ENCODE data around the gene OSBPL8. TPM values are rescaled to one million over a fixed set of nuclear protein-coding genes. Genes with fewer than 3 reads are reported as not detected.

OSBPL8 gene
- total and polyA plus RNA-seq, 9 of the 15 experiments (the other 6 are each of a cell fraction or from before 2014, with no cell fraction given): 17.4 to 82.7 (median 42.8) TPM

- TF ChIP-seq PBX2 (CRISPR knock-in tag; IDR thresholded peaks at IDR 0.05; ENCODE audit: low read depth) (no peak), PBX2 (tag; conservative IDR thresholded peaks at IDR 0.05; ENCODE audit: low read depth) (peak; percentile 32; the same call in 1 of the 2 replicates), FOS (IDR thresholded peaks at IDR 0.05; ENCODE audit: extremely low read depth, insufficient read length) (peak; percentile 18), KDM1A (IDR thresholded peaks at IDR 0.05) (peak; percentile 37 to 39; a peak in 2 of 4 replicates), RBM17 (IDR thresholded peaks at IDR 0.05; ENCODE audit: borderline replicate concordance, low read depth, low read length) (no peak), DPF2 (IDR thresholded peaks at IDR 0.05) (peak; percentile 65), JUND (IDR thresholded peaks at IDR 0.05; ENCODE audit: borderline replicate concordance, low read depth, low read length) (peak; percentile 91), JUND (tag; IDR thresholded peaks at IDR 0.05; ENCODE audit: borderline replicate concordance, low read depth, low read length) (peak; percentile 94), KLF6 (CRISPR knock-in tag; IDR thresholded peaks at IDR 0.05; ENCODE audit: borderline replicate concordance) (no peak), GATAD2A (IDR thresholded peaks at IDR 0.05) (0 out of 2 replicates have a peak, but pooled peaks have one; percentile 33), CC2D1A (IDR thresholded peaks at IDR 0.05) (no peak), NFE2 (IDR thresholded peaks at IDR 0.05; ENCODE audit: low read depth) (peak; percentile 86), PKNOX1 (IDR thresholded peaks at IDR 0.05) (peak; percentile 62), FOXK2 (conservative IDR thresholded peaks at IDR 0.05 in 1 of 2, IDR thresholded peaks at IDR 0.05 in 1 of 2; ENCODE audit: low read depth in 2 of 2) (0 out of 4 replicates have a peak, but pooled peaks of 1 of the 2 experiments have one; percentile 53), SMARCE1 (IDR thresholded peaks at IDR 0.05) (peak; percentile 33; the same call in 1 of the 2 replicates), ZNF316 (IDR thresholded peaks at IDR 0.05) (peak; percentile 76), MEIS2 (IDR thresholded peaks at IDR 0.05; ENCODE audit: partially characterized antibody) (peak; percentile 61)
- TF ChIP-seq, protein P1, sequence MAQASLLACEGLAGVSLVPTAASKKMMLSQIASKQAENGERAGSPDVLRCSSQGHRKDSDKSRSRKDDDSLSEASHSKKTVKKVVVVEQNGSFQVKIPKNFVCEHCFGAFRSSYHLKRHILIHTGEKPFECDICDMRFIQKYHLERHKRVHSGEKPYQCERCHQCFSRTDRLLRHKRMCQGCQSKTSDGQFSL (CRISPR knock-in tag; IDR thresholded peaks at IDR 0.05): no peak
- TF ChIP-seq, protein P1 (tag; IDR thresholded peaks at IDR 0.05): no peak
- TF ChIP-seq, protein P2, sequence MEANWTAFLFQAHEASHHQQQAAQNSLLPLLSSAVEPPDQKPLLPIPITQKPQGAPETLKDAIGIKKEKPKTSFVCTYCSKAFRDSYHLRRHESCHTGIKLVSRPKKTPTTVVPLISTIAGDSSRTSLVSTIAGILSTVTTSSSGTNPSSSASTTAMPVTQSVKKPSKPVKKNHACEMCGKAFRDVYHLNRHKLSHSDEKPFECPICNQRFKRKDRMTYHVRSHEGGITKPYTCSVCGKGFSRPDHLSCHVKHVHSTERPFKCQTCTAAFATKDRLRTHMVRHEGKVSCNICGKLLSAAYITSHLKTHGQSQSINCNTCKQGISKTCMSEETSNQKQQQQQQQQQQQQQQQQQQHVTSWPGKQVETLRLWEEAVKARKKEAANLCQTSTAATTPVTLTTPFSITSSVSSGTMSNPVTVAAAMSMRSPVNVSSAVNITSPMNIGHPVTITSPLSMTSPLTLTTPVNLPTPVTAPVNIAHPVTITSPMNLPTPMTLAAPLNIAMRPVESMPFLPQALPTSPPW (CRISPR knock-in tag; IDR thresholded peaks at IDR 0.05): 0 out of 2 replicates have a peak, but pooled peaks have one; percentile 13
- TF ChIP-seq, protein P3, sequence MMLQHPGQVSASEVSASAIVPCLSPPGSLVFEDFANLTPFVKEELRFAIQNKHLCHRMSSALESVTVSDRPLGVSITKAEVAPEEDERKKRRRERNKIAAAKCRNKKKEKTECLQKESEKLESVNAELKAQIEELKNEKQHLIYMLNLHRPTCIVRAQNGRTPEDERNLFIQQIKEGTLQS (IDR thresholded peaks at IDR 0.05): peak; percentile 93
- TF ChIP-seq, protein P3 (CRISPR knock-in tag; conservative IDR thresholded peaks at IDR 0.05): no peak
Measured at GRCh38 chr12:76470028-76470939, 89.3 kb downstream of the OSBPL8 start (continued).
